Ectodermal cell (in vitro differentiated cells): Measurements from ENCODE around the gene CDKAL1.

ENCODE experiments used
- H3K27ac ChIP-seq: 2 replicates; pipeline ENCODE4 v1.7.0; 2013; ENCODE audit warnings: mild to moderate bottlenecking, low read depth, low read length; ENCODE audit not compliant: insufficient read depth, poor library complexity, severe bottlenecking
- H3K27me3 ChIP-seq: 2 replicates; pipeline ENCODE4 v1.7.0; 2013; ENCODE audit warnings: mild to moderate bottlenecking, low read length; ENCODE audit not compliant: insufficient read depth, control insufficient read depth, poor library complexity, severe bottlenecking
- H3K36me3 ChIP-seq: one replicate; pipeline ENCODE4 v1.7.0; 2013; ENCODE audit warnings: low read length; ENCODE audit not compliant: control insufficient read depth, insufficient read depth
- H3K4me1 ChIP-seq: one replicate; pipeline ENCODE4 v1.7.0; 2013; ENCODE audit warnings: low read length; ENCODE audit not compliant: control insufficient read depth, insufficient read depth
- H3K4me3 ChIP-seq: 2 replicates; pipeline ENCODE4 v1.7.0; 2013; ENCODE audit warnings: low read depth, low read length, control low read depth; ENCODE audit not compliant: insufficient read depth
- H3K9me3 ChIP-seq: 2 replicates; pipeline ENCODE4 v1.7.0; 2013; ENCODE audit warnings: mild to moderate bottlenecking, low read length, moderate library complexity; ENCODE audit not compliant: control insufficient read depth
- WGBS, 2 experiments: methylation state at CpG; one replicate each; pipeline ENCODE4 v1.1.7; 2013; ENCODE audit warnings: missing lambda C conversion rate in 2 of 2; 5-methylcytosine and 5-hydroxymethylcytosine counted together

Gene CDKAL1

GRCh38 chr6:20931093-20931492 is 396.8 kb downstream of the CDKAL1 start:
- no peak overlapping the region for H3K27ac ChIP-seq
- 97 to 100% methylated on average over 3 of the region's 3 CpGs for WGBS, 2 experiments
- no peaks in the 10 kb centered on the region for H3K4me1 ChIP-seq
- no peaks in the 10 kb centered on the region for H3K27me3 ChIP-seq
- no peaks in the 10 kb centered on the region for H3K9me3 ChIP-seq
- no peak overlapping the region for H3K4me3 ChIP-seq
- no peaks in the 10 kb centered on the region for H3K36me3 ChIP-seq

- Histone ChIP-seq H3K4me3 (no peak overlapping the region), H3K27ac (no peak overlapping the region), H3K9me3 (no peaks in the 10 kb centered on the region), H3K27me3 (no peaks in the 10 kb centered on the region), H3K36me3 (no peaks in the 10 kb centered on the region), H3K4me1 (no peaks in the 10 kb centered on the region)
- 98% methylated on average over 4 to 6 of the region's 6 CpGs for WGBS, 2 experiments
Measured at GRCh38 chr6:20931772-20932171, 397.5 kb downstream of the CDKAL1 start.

GRCh38 chr6:20932284-20932683 is 398.0 kb downstream of the CDKAL1 start:
- Histone ChIP-seq H3K27ac (peak overlapping the region; percentile 39), H3K4me3 (no peak overlapping the region)
- WGBS, 2 experiments, result 83 to 88% methylated on average over 4 of the region's 5 CpGs

GRCh38 chr6:20933057-20933788 is 399.0 kb downstream of the CDKAL1 start:
- WGBS, 2 experiments, result 65 to 100% methylated on average over 1 to 2 of the region's 2 CpGs
- Histone ChIP-seq H3K27ac (no peak overlapping the region), H3K4me3 (no peak overlapping the region), H3K9me3 (no peaks in the 10 kb centered on the region), H3K27me3 (no peaks in the 10 kb centered on the region), H3K4me1 (no peaks in the 10 kb centered on the region), H3K36me3 (no peaks in the 10 kb centered on the region)

More at GRCh38 chr6:20932284-20932683, 398.0 kb downstream of the CDKAL1 start:
- Histone ChIP-seq H3K36me3 (no peaks in the 10 kb centered on the region), H3K4me1 (no peaks in the 10 kb centered on the region), H3K9me3 (no peaks in the 10 kb centered on the region), H3K27me3 (no peaks in the 10 kb centered on the region)

GRCh38 chr6:20936949-20937348 is 402.7 kb downstream of the CDKAL1 start:
- Histone ChIP-seq H3K4me3 (no peak overlapping the region), H3K9me3 (no peaks in the 10 kb centered on the region), H3K36me3 (no peaks in the 10 kb centered on the region), H3K27ac (no peak overlapping the region), H3K4me1 (peaks cover 9% of the 10 kb centered on the region), H3K27me3 (no peaks in the 10 kb centered on the region)
- 100% methylated on average over 2 of the region's 2 CpGs for WGBS, 2 experiments

- peaks cover 9% of the 10 kb centered on the region for H3K4me1 ChIP-seq
- no peaks in the 10 kb centered on the region for H3K27me3 ChIP-seq
- H3K4me3 ChIP-seq, result no peak overlapping the region
- no peaks in the 10 kb centered on the region for H3K36me3 ChIP-seq
- H3K27ac ChIP-seq, result no peak overlapping the region
- no peaks in the 10 kb centered on the region for H3K9me3 ChIP-seq
Measured at GRCh38 chr6:20939161-20939775, 405.0 kb downstream of the CDKAL1 start.

- Histone ChIP-seq H3K4me3 (no peak overlapping the region), H3K4me1 (peaks cover 9% of the 10 kb centered on the region), H3K9me3 (no peaks in the 10 kb centered on the region), H3K27me3 (no peaks in the 10 kb centered on the region), H3K36me3 (no peaks in the 10 kb centered on the region), H3K27ac (no peak overlapping the region)
- 96 to 100% methylated on average over 1 to 2 of the region's 2 CpGs for WGBS, 2 experiments
Measured at GRCh38 chr6:20943040-20943627, 408.9 kb downstream of the CDKAL1 start.

- Histone ChIP-seq H3K4me1 (peaks cover 8% of the 10 kb centered on the region), H3K27me3 (no peaks in the 10 kb centered on the region), H3K27ac (no peak overlapping the region), H3K36me3 (no peaks in the 10 kb centered on the region), H3K9me3 (no peaks in the 10 kb centered on the region), H3K4me3 (no peak overlapping the region)
- 92 to 98% methylated on average over 1 of the region's 1 CpG for WGBS, 2 experiments
Measured at GRCh38 chr6:20943922-20944321, 409.7 kb downstream of the CDKAL1 start.

- Histone ChIP-seq H3K9me3 (no peaks in the 10 kb centered on the region), H3K36me3 (no peaks in the 10 kb centered on the region), H3K27ac (no peak overlapping the region), H3K27me3 (no peaks in the 10 kb centered on the region), H3K4me3 (no peak overlapping the region), H3K4me1 (no peaks in the 10 kb centered on the region)
- 83 to 88% methylated on average over 1 of the region's 1 CpG for WGBS, 2 experiments
Measured at GRCh38 chr6:20946022-20946421, 411.8 kb downstream of the CDKAL1 start.

- H3K27ac ChIP-seq, result no peak overlapping the region
- H3K36me3 ChIP-seq, result no peaks in the 10 kb centered on the region
- H3K27me3 ChIP-seq, result no peaks in the 10 kb centered on the region
- H3K4me3 ChIP-seq, result no peak overlapping the region
- WGBS, 2 experiments, result 93 to 98% methylated on average over 1 to 2 of the region's 2 CpGs
- H3K4me1 ChIP-seq, result no peaks in the 10 kb centered on the region
- H3K9me3 ChIP-seq, result no peaks in the 10 kb centered on the region
Measured at GRCh38 chr6:20946890-20947289, 412.6 kb downstream of the CDKAL1 start.
